K562 (cell line): ENCODE results near the gene CCDC106. TPM values are rescaled to one million over a fixed set of nuclear protein-coding genes. Genes with fewer than 3 reads are reported as not detected.

Experiments used
- ATAC-seq: fragments of 200-7000 bp; cut with Tn5 transposase; 3 replicates; pipeline ENCODE4 v1.9.1; 2020; ENCODE audit warnings: moderate library complexity
- BruUV-seq: library from RNA; stranded (reverse); fragments of 400-500 nt; replicated peaks from 2 replicates; lab custom pipeline; 2021; lab: Mats Ljungman, UMichigan
- CTCF ChIA-PET: fragments of 300-600 bp; formaldehyde crosslinking; extraction: SDS; loops from one replicate; lab custom pipeline; 2021; ENCODE audit warnings: low intra/inter-chr PET ratio; lab: Yijun Ruan, JAX
- POLR2A ChIA-PET: fragments of 300-600, 350-650 bp; sonication (Branson Sonifier 250); formaldehyde crosslinking; extraction: SDS; loops from one replicate; lab custom pipeline; 2021; ENCODE audit warnings: antibody characterized with exemption, inconsistent platforms; lab: Yijun Ruan, JAX
- DNase-seq, 4 experiments: peaks; one replicate each; pipeline versions ENCODE4 v3.0.0 to v3.0.0-alpha.2; 2011 to 2018; ENCODE audit warnings: low spot score in 3 of 4, mixed read lengths in 3 of 4; ENCODE audit errors: extremely low read depth in 1 of 4
- FAIRE-seq: peaks from 2 replicates; lab custom pipeline; 2011; peaks lifted over from hg19 to GRCh38; lab: Jason Lieb, UNC
- H2AFZ ChIP-seq: 2 replicates; pipeline ENCODE4 v1.6.0; 2011; ENCODE audit warnings: low read depth, low read length, control low read depth, inconsistent platforms
- H3K27ac ChIP-seq: fragments of 200-600 bp; 3 replicates; pipeline ENCODE4 v1.8.0; 2011; ENCODE audit warnings: low read depth, mild to moderate bottlenecking, control low read depth, inconsistent platforms, low read length, moderate library complexity, mixed read lengths; ENCODE audit errors: extremely low read depth
- H3K27me3 ChIP-seq, 2 experiments: fragments of 300-600 bp in 1 of 2; 2 replicates in 1 of 2; 3 replicates in 1 of 2; pipeline versions ENCODE4 v1.6.0 to v1.8.0; 2011; ENCODE audit warnings: inconsistent platforms in 2 of 2, low read length in 2 of 2, mild to moderate bottlenecking in 1 of 2, mixed read lengths in 1 of 2, moderate library complexity in 1 of 2; ENCODE audit not compliant: control insufficient read depth in 2 of 2, insufficient read depth in 2 of 2
- H3K36me3 ChIP-seq: fragments of 300-600 bp; 3 replicates; pipeline ENCODE4 v1.8.0; 2011; ENCODE audit warnings: mild to moderate bottlenecking, low read length, inconsistent platforms; ENCODE audit not compliant: control insufficient read depth, insufficient read depth
- H3K4me1 ChIP-seq, 2 experiments: fragments of 200-600 bp in 1 of 2; replicated peaks in 1 of 2; 2 replicates in 1 of 2; 3 replicates in 1 of 2; pipeline versions ENCODE4 v1.5.1 to v1.8.0; 2011; ENCODE audit warnings: inconsistent platforms in 2 of 2, low read length in 2 of 2, mild to moderate bottlenecking in 1 of 2, mixed read lengths in 1 of 2, moderate library complexity in 1 of 2; ENCODE audit not compliant: control insufficient read depth in 2 of 2, insufficient read depth in 2 of 2
- H3K4me2 ChIP-seq: 2 replicates; pipeline ENCODE4 v1.6.1; 2011; ENCODE audit warnings: low read length, control low read depth, inconsistent platforms, mixed read lengths; ENCODE audit not compliant: insufficient read depth
- H3K4me3 ChIP-seq: fragments of 200-600 bp; sonication (generic), shearing (Covaris generic); 2 replicates; pipeline ENCODE4 v1.5.1; 2016; ENCODE audit warnings: control low read depth, inconsistent platforms
- H3K79me2 ChIP-seq: fragments of 200-600 bp; 3 replicates; pipeline ENCODE4 v1.8.0; 2011; ENCODE audit warnings: low read length, inconsistent platforms; ENCODE audit not compliant: control insufficient read depth, insufficient read depth
- H3K9ac ChIP-seq, 2 experiments: 2 replicates each; pipeline versions ENCODE4 v1.6.0 to v1.6.1; 2011; ENCODE audit warnings: low read depth in 2 of 2, low read length in 2 of 2, control low read depth in 1 of 2, inconsistent platforms in 1 of 2, mild to moderate bottlenecking in 1 of 2, mixed read lengths in 1 of 2; ENCODE audit not compliant: insufficient read depth in 1 of 2
- H3K9me1 ChIP-seq: one replicate; pipeline ENCODE4 v1.6.0; 2011; ENCODE audit warnings: inconsistent platforms, mild to moderate bottlenecking, low read length, moderate library complexity; ENCODE audit not compliant: control insufficient read depth, insufficient read depth
- H3K9me3 ChIP-seq: replicated peaks from 2 replicates; pipeline ENCODE4 v1.5.1; 2011; ENCODE audit warnings: low read depth, low read length, inconsistent platforms; ENCODE audit not compliant: control insufficient read depth, insufficient read depth
- H4K20me1 ChIP-seq: replicated peaks from 2 replicates; pipeline ENCODE4 v1.6.1; 2011; ENCODE audit warnings: low read length, inconsistent platforms, mixed read lengths; ENCODE audit not compliant: control insufficient read depth, insufficient read depth
- C11orf30 ChIP-seq: fragments of 450-650 bp; IDR thresholded peaks from 2 replicates; pipeline ENCODE4 v1.6.1; 2016; ENCODE audit warnings: low read depth, mild to moderate bottlenecking
- FIP1L1 ChIP-seq: fragments of 200-400 bp; formaldehyde crosslinking; IDR thresholded peaks from 2 replicates; pipeline ENCODE4 v1.6.1; 2018; ENCODE audit warnings: mild to moderate bottlenecking, low read depth, low read length; ENCODE audit not compliant: poor library complexity, severe bottlenecking
- IRF2 ChIP-seq: sonication (generic); formaldehyde crosslinking; IDR thresholded peaks from 2 replicates; pipeline ENCODE4 v1.8.1; 2022; ENCODE audit warnings: mild to moderate bottlenecking, missing genetic modification reagents
- KDM5B ChIP-seq: fragments of 200-600 bp; sonication (generic); IDR thresholded peaks from 2 replicates; pipeline ENCODE4 v1.6.1; 2012; ENCODE audit warnings: low read depth, mild to moderate bottlenecking, moderate library complexity, low read length, control low read depth, inconsistent platforms; ENCODE audit not compliant: insufficient replicate concordance
- KLF6 ChIP-seq: fragments of 250-450 bp; sonication (Bioruptor Pico); IDR thresholded peaks from 2 replicates; pipeline ENCODE4 v1.4.0; 2020; ENCODE audit warnings: mild to moderate bottlenecking, moderate library complexity, borderline replicate concordance
- MLLT1 ChIP-seq, 2 experiments: fragments of 450-650 bp; IDR thresholded peaks; 2 replicates each; pipeline ENCODE4 v1.6.1; 2016
- NBN ChIP-seq: fragments of 450-650 bp; IDR thresholded peaks from 2 replicates; pipeline ENCODE4 v1.6.1; 2016; ENCODE audit warnings: low read depth, mild to moderate bottlenecking
- SAFB2 ChIP-seq: fragments of 200-400 bp; formaldehyde crosslinking; IDR thresholded peaks from 2 replicates; pipeline ENCODE4 v1.6.1; 2018; ENCODE audit warnings: borderline replicate concordance, low read length, low read depth, moderate library complexity; ENCODE audit not compliant: severe bottlenecking
- SMARCC2 ChIP-seq: fragments of 450-650 bp; IDR thresholded peaks from 2 replicates; pipeline ENCODE4 v1.6.1; 2017; ENCODE audit warnings: antibody characterized with exemption, moderate library complexity, mild to moderate bottlenecking, low read depth
- VEZF1 ChIP-seq: fragments of 200-800 bp; sonication (Bioruptor generic); IDR thresholded peaks from 2 replicates; pipeline ENCODE4 v1.6.1; 2017; ENCODE audit warnings: missing genetic modification characterization, missing compliant biosample characterization
- YY1 ChIP-seq, 3 experiments: IDR thresholded peaks; 2 replicates each; pipeline ENCODE4 v1.6.1; 2011; ENCODE audit warnings: low read length in 2 of 3, mild to moderate bottlenecking in 2 of 3, moderate library complexity in 2 of 3, borderline replicate concordance in 1 of 3, control low read depth in 1 of 3, low read depth in 1 of 3; ENCODE audit not compliant: insufficient read depth in 3 of 3, insufficient replicate concordance in 2 of 3, control insufficient read depth in 1 of 3, insufficient read length in 1 of 3; ENCODE audit errors: extremely low read depth in 1 of 3
- ZBTB7A ChIP-seq: IDR thresholded peaks from 2 replicates; pipeline ENCODE4 v1.6.1; 2011; ENCODE audit warnings: low read depth, mild to moderate bottlenecking, low read length, moderate library complexity, borderline replicate concordance; ENCODE audit not compliant: control insufficient read depth
- ZNF165 ChIP-seq: fragments of 250-450 bp; sonication (Bioruptor Pico); IDR thresholded peaks from 2 replicates; pipeline ENCODE4 v1.4.0; 2020; ENCODE audit warnings: borderline replicate concordance
- ZNF408 ChIP-seq: fragments of 250-450 bp; sonication (Bioruptor Pico); IDR thresholded peaks from 2 replicates; pipeline ENCODE4 v1.4.0; 2020; ENCODE audit warnings: low read depth, mild to moderate bottlenecking, moderate library complexity
- ZNF740 ChIP-seq, 3 experiments: fragments of 200-800 bp in 1 of 3; sonication (Bioruptor generic) in 1 of 3; sonication (generic) in 1 of 3; formaldehyde crosslinking in 1 of 3; IDR thresholded peaks; 2 replicates each; pipeline versions ENCODE4 v1.6.1 to v1.8.0; 2016 to 2022; ENCODE audit warnings: mild to moderate bottlenecking in 2 of 3, missing compliant biosample characterization in 2 of 3, missing genetic modification characterization in 2 of 3, missing genetic modification reagents in 1 of 3
- WGBS: fragments of 100-300 bp; shearing (Covaris generic); methylation state at CpG from one replicate; pipeline ENCODE4 v1.1.6; 2016; ENCODE audit warnings: low coverage, mixed read lengths; ENCODE audit not compliant: insufficient coverage; ENCODE audit errors: missing lambda C conversion rate; 5-methylcytosine and 5-hydroxymethylcytosine counted together
- in situ Hi-C: fragments of 300-500 bp; cut with MboI; formaldehyde crosslinking; loops from 4 replicates; pipeline ENCODE4 v1.15.0; 2018; ENCODE audit warnings: inconsistent platforms, mixed read lengths
- intact Hi-C: fragments of 100-400 bp; cut with micrococcal nuclease; formaldehyde crosslinking; loops from 2 replicates; pipeline ENCODE4 v1.14.2; 2022
- polyA plus RNA-seq, 8 experiments: library from polyadenylated mRNA; depleted of rRNA in 4 of 8; stranded (reverse) in 5 of 8; unstranded in 3 of 8; fragments of >200 nt; fragmentation: Nextera tagmentation in 2 of 8; fragmentation: Illumina TruSeq in 1 of 8; extraction: Ambion mirVana in 2 of 8; extraction: Trizol in 1 of 8; gene quantifications; 2 replicates each; pipeline versions ENCODE4 v1.2.1 to v1.2.3, GENCODE V29; 2011 to 2014; ENCODE audit warnings: inconsistent platforms in 1 of 8, missing spikeins in 1 of 8
- total RNA-seq, 7 experiments: library from RNA; depleted of rRNA in 6 of 7; stranded (reverse); fragments of >200 nt in 6 of 7; fragmentation: Illumina TruSeq in 2 of 7; extraction: Trizol in 2 of 7; gene quantifications; 2 replicates each; pipeline versions ENCODE4 v1.2.1 to v1.2.3, GENCODE V29; 2011 to 2021; ENCODE audit warnings: low replicate concordance in 1 of 7

Gene CCDC106
- total and polyA plus RNA-seq, 9 of the 15 experiments (the other 6 are each of a cell fraction or from before 2014, with no cell fraction given) = 0.10 to 27.5 (median 15.0) TPM; not detected in 1

GRCh38 chr19:55648585-55649267 lies 714 bp downstream of the CCDC106 start:
- POLR2A ChIA-PET = interaction anchor here (0.6 to 1.8 kb wide), 6 partner anchors 11 to 612 kb away, joined by 3 to 7 read pairs (median 4); no protein-coding TSS in a partner anchor
- TF ChIP-seq YY1 (IDR thresholded peaks at IDR 0.05; ENCODE audit: borderline replicate concordance in 1 of 3, control insufficient read depth in 1 of 3, extremely low read depth in 1 of 3, insufficient read depth in 3 of 3, insufficient read length in 1 of 3, insufficient replicate concordance in 2 of 3, low read depth in 1 of 3, low read length in 2 of 3) (no peak), SMARCC2 (no peak), MLLT1 (IDR thresholded peaks at IDR 0.05) (no peak), C11orf30 (no peak), FIP1L1 (no peak), IRF2 (CRISPR knock-in tag) (0 out of 2 replicates have a peak, but pooled peaks have one; percentile 39), KLF6 (no peak), ZNF408 (CRISPR knock-in tag) (no peak), SAFB2 (no peak), ZNF165 (0 out of 2 replicates have a peak, but pooled peaks have one; percentile 4), ZNF740 (CRISPR knock-in tag; IDR thresholded peaks at IDR 0.05) (no peak), ZNF740 (tag; IDR thresholded peaks at IDR 0.05) (0 out of 4 replicates have a peak, but pooled peaks of 1 of the 2 experiments have one; percentile 2), KDM5B (peak; percentile 62), NBN (no peak), ZBTB7A (peak; percentile 30; the same call in 1 of the 2 replicates), VEZF1 (CRISPR knock-in tag) (peak; percentile 1)

More at GRCh38 chr19:55648585-55649267, 714 bp downstream of the CCDC106 start:
- H3K9me3 ChIP-seq = no peaks in the 10 kb centered on the region
- in situ Hi-C loops = loop anchor here (25.0 kb wide), 2 partner anchors 511 to 664 kb away; partner anchors contain the start of genes TNNT1 and ZSCAN5A
- no peak for FAIRE-seq
- peak overlapping the region; percentile 68 for H3K4me3 ChIP-seq
- H3K36me3 ChIP-seq = peaks cover 48% of the 10 kb centered on the region; the same call in 2 of the 3 replicates
- H3K9me1 ChIP-seq = no peaks in the 10 kb centered on the region
- ATAC-seq = peak; percentile 3
- no peak for DNase-seq
- H3K79me2 ChIP-seq = peaks cover 51% of the 10 kb centered on the region
- BruUV-seq = no TSS peak
- CTCF ChIA-PET = no interaction called here
- H3K4me2 ChIP-seq = peak overlapping the region; percentile 90
- 16% methylated on average over 14 of the region's 25 CpGs for WGBS
- peaks cover 22 to 80% of the 10 kb centered on the region in 2 experiments; a peak in 4 of 5 replicates for H3K4me1 ChIP-seq
- no peaks in the 10 kb centered on the region for H3K27me3 ChIP-seq
- H2AFZ ChIP-seq = peak overlapping the region; percentile 95
- H3K9ac ChIP-seq = peak overlapping the region; percentile 89 to 98
- intact Hi-C loops = no loop called here
- peak overlapping the region; percentile 90 for H3K27ac ChIP-seq
- H4K20me1 ChIP-seq = no peaks in the 10 kb centered on the region
